ENCODE results near the gene ANO6.

DNA sequence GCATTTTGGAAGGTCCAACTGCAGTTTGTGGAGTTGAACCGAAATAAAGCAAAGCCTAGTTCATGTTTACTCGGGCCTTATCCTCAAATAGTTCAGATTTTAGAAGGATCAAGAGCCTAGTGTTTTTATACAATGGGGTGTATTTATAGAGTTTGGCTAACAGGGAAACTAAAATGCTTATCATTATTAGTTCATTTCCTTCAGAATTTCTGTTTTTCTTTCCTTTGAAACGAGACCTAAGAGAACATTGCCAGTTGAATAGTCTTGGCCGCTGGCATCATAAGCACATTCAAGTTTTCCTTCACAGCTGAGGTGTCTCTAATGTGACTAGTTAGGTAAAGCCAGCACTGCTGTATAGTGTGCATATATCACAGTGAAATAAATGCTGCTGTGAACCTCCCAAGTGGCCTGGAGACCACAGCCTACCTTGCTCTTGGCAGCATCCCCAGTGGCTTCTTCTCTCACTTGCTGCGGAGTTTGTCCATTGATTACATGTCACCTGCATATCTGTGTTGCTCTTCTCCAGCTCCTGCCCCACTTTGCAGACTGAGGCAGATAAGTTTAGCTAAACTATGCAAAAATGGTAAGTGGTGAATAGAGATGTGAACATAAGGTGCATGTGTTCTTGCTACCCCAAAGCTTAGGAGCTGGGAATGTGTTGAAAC is 88.8 kb downstream of the ANO6 start:
- TF ChIP-seq, protein P1, sequence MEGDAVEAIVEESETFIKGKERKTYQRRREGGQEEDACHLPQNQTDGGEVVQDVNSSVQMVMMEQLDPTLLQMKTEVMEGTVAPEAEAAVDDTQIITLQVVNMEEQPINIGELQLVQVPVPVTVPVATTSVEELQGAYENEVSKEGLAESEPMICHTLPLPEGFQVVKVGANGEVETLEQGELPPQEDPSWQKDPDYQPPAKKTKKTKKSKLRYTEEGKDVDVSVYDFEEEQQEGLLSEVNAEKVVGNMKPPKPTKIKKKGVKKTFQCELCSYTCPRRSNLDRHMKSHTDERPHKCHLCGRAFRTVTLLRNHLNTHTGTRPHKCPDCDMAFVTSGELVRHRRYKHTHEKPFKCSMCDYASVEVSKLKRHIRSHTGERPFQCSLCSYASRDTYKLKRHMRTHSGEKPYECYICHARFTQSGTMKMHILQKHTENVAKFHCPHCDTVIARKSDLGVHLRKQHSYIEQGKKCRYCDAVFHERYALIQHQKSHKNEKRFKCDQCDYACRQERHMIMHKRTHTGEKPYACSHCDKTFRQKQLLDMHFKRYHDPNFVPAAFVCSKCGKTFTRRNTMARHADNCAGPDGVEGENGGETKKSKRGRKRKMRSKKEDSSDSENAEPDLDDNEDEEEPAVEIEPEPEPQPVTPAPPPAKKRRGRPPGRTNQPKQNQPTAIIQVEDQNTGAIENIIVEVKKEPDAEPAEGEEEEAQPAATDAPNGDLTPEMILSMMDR (conservative IDR thresholded peaks at IDR 0.05) = no peak
- no peak for TF ChIP-seq EZH2 (IDR thresholded peaks at IDR 0.05; ENCODE audit: low read depth)
